Activated naive CD8-positive, alpha-beta T cell treated with anti-CD3 and anti-CD28 coated beads, Interleukin-2, amount 10 ng/mL, durations not matched to agents 7 days and 5 days (primary cell): Measurements from ENCODE around the gene USP17L20. TPM values are rescaled to one million over a fixed set of nuclear protein-coding genes. Genes with fewer than 3 reads are reported as not detected.
A peak's percentile ranks its signal among the peaks of the same experiment; 100 is the strongest.
"Not testable (repeated sequence)": the region's sequence is repeated elsewhere in the genome, so short reads cannot be mapped to it uniquely, and the experiment has no call there.

Source experiments
- ATAC-seq: fragments of 150-1000 bp; cut with Tn5 transposase; one replicate; pipeline ENCODE4 v1.10.0; 2021; ENCODE audit warnings: low read depth, moderate library complexity
- POLR2A ChIA-PET: fragments of 350-600 bp; sonication (Branson Sonifier 250); formaldehyde crosslinking; loops from one replicate; lab custom pipeline; 2021; ENCODE audit warnings: antibody characterized with exemption; lab: Charles Lee
- DNase-seq: peaks from one replicate; pipeline ENCODE4 v3.0.0; 2021
- H3K27ac Mint-ChIP-seq: one replicate; pipeline ENCODE4 v1.8.0; 2022; ENCODE audit warnings: mild to moderate bottlenecking, mixed read lengths
- H3K27me3 Mint-ChIP-seq: one replicate; pipeline ENCODE4 v1.8.0; 2022; ENCODE audit warnings: mild to moderate bottlenecking, moderate library complexity, mixed read lengths
- H3K36me3 Mint-ChIP-seq: one replicate; pipeline ENCODE4 v1.8.0; 2021; ENCODE audit warnings: mild to moderate bottlenecking, mixed read lengths
- H3K4me1 Mint-ChIP-seq: one replicate; pipeline ENCODE4 v1.8.0; 2021; ENCODE audit warnings: mixed read lengths
- H3K4me3 Mint-ChIP-seq: one replicate; pipeline ENCODE4 v1.8.0; 2022; ENCODE audit warnings: mild to moderate bottlenecking, moderate library complexity, mixed read lengths
- H3K9me3 Mint-ChIP-seq: one replicate; pipeline ENCODE4 v1.8.0; 2021; ENCODE audit warnings: mixed read lengths
- total RNA-seq, 2 experiments: library from RNA; stranded (reverse); gene quantifications; one replicate each; pipeline ENCODE4 v1.2.3, GENCODE V29; 2021

The USP17L20 gene
- total RNA-seq, 2 experiments from 2014 or later: not detected

- H3K36me3 Mint-ChIP-seq, POLR2A ChIA-PET, H3K27me3 Mint-ChIP-seq, ATAC-seq, H3K4me1 Mint-ChIP-seq, H3K27ac Mint-ChIP-seq, DNase-seq, H3K9me3 Mint-ChIP-seq, H3K4me3 Mint-ChIP-seq: not testable (repeated sequence)
Observed at GRCh38 chr4:9267319-9267718, 9.4 kb downstream of the USP17L20 start, which contains the start of gene USP17L22. Gene USP17L22, plus strand, starts transcription at chr4:9267619. Its CDS starts 0 bp downstream, at chr4:9267619.

DNA sequence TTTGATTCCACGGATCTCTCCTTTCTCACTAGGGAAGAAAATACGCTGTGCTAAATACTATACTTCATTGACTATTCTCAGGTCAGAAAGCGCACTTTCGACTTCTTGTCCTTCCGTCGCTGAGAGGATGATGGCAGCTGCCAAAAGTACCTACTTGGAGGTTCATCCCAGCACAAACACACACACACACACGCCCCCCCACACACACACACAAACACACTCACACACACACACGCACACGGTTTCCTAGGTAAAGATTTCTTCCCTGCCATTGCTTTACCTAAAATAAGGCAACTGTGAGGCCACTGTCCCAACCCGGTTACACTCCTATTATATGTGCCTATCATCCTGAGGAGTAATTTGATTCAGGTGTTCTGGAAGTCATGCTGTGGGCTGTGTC, 13.8 kb downstream of the USP17L20 start:
- POLR2A ChIA-PET, H3K9me3 Mint-ChIP-seq, H3K4me1 Mint-ChIP-seq, H3K4me3 Mint-ChIP-seq, H3K36me3 Mint-ChIP-seq, H3K27ac Mint-ChIP-seq, ATAC-seq, H3K27me3 Mint-ChIP-seq: not testable (repeated sequence)
- DNase-seq: peak; percentile 49

Other genes starting within 250 kb of the USP17L20 start
- not detected for gene FAM90A26, start 87.7 kb upstream of the USP17L20 start, total RNA-seq
- not detected for gene USP17L10, start 47.5 kb upstream of the USP17L20 start, total RNA-seq
- not detected for gene USP17L11, start 42.7 kb upstream of the USP17L20 start, total RNA-seq
- gene USP17L12, start 38.0 kb upstream of the USP17L20 start, total RNA-seq: not detected
- gene USP17L13, start 33.2 kb upstream of the USP17L20 start, total RNA-seq: not detected
- not detected for gene USP17L15, start 23.7 kb upstream of the USP17L20 start, total RNA-seq
- not detected for gene USP17L17, start 14.2 kb upstream of the USP17L20 start, total RNA-seq
- gene USP17L18, start 9.5 kb upstream of the USP17L20 start, total RNA-seq: not detected
- gene USP17L19, start 4.7 kb upstream of the USP17L20 start, total RNA-seq: not detected
- not detected for gene USP17L21, start 4.7 kb downstream of the USP17L20 start, total RNA-seq
- gene USP17L22, start 9.5 kb downstream of the USP17L20 start, total RNA-seq: not detected
- not detected for gene USP17L24, start 67.0 kb downstream of the USP17L20 start, total RNA-seq
- not detected for gene USP17L25, start 71.8 kb downstream of the USP17L20 start, total RNA-seq
- gene USP17L26, start 76.5 kb downstream of the USP17L20 start, total RNA-seq: not detected
- not detected for gene USP17L5, start 81.3 kb downstream of the USP17L20 start, total RNA-seq
- gene USP17L27, start 86.0 kb downstream of the USP17L20 start, total RNA-seq: not detected
- not detected for gene USP17L28, start 90.8 kb downstream of the USP17L20 start, total RNA-seq
- not detected for gene USP17L29, start 95.5 kb downstream of the USP17L20 start, total RNA-seq
- gene USP17L30, start 105.0 kb downstream of the USP17L20 start, total RNA-seq: not detected
- not detected for gene DEFB131A, start 186.3 kb downstream of the USP17L20 start, total RNA-seq